Measurements from ENCODE around the gene MEF2C.

The MEF2C gene

DNA sequence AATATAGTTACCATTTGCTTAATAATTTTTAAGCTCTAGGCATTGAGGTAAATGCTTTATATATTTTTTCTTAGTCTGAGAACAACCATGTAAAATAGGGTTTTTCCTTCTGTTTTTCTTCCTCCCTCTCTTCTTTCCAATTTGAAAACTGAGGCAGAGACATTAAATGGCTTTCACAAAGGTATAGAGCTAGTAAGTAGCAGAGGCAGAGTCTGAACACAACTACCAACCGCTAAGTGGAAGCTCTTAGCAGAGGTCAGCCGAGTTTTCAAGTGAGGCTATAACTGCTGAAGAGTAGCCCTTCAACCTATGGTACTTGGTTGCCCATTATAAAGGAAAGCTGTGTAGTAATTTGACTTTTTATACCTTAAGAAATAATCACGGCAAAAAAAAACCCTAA is 187.1 kb downstream of the MEF2C start:
- TF ChIP-seq, protein P1, sequence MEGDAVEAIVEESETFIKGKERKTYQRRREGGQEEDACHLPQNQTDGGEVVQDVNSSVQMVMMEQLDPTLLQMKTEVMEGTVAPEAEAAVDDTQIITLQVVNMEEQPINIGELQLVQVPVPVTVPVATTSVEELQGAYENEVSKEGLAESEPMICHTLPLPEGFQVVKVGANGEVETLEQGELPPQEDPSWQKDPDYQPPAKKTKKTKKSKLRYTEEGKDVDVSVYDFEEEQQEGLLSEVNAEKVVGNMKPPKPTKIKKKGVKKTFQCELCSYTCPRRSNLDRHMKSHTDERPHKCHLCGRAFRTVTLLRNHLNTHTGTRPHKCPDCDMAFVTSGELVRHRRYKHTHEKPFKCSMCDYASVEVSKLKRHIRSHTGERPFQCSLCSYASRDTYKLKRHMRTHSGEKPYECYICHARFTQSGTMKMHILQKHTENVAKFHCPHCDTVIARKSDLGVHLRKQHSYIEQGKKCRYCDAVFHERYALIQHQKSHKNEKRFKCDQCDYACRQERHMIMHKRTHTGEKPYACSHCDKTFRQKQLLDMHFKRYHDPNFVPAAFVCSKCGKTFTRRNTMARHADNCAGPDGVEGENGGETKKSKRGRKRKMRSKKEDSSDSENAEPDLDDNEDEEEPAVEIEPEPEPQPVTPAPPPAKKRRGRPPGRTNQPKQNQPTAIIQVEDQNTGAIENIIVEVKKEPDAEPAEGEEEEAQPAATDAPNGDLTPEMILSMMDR (IDR thresholded peaks at IDR 0.05; ENCODE audit: extremely low read depth, missing control alignments) = no peak

DNA sequence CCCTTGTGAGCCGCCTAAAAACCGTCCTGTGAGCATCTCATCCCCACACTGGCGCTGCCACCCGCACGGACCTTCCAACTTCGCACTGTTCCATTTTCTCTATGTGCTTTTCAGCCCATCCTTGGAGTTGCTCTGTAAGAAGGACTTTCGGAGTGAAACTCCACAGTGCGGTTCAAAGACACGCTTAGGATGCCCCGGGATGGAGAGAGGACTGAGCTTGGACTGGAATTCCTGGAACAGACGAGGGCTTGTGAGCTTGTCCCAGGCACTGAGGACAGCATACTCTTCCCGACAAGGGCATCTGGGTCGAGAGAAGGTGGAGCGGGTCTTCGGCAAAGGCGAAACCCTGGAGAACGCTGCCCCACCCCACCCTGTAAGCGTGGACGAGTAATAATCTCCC is 187.8 kb downstream of the MEF2C start:
- TF ChIP-seq, protein P1 (IDR thresholded peaks at IDR 0.05; ENCODE audit: extremely low read depth, missing control alignments) = no peak
- DNase-seq (ENCODE audit: low spot score) = no peak

More for the DNA sequence above, 187.1 kb downstream of the MEF2C start:
- DNase-seq (ENCODE audit: low spot score) = no peak

DNA sequence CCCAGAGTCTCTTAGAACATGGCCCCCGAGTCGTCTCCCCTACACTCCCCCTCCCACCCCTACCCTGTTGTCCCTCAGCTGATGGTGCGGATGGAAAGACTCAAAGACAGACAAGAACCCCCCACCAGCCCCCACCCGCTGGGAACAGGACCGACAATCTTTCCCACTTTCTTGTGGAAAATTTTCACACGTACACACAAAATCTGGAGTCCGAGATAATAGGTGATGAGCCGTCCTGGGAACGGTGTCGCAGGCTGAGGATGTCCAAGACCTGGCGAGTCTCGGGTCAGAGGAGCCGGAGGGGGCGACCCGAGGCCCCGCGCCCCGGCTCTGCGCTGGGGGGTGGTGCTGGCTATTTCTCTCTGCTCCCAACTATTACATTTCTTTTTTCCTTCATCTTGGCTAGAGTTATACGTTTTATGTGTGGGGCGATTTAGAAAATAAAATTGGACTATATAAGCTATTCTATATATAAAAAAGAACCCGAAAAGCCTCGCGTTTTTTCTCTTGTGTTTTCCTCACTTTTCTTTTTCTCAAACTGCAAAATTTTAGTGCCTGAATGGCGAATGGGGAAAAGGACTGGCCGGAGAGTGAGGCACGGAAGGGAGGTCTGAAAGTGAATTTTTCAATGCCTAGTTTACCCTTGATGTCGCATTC is 188.8 kb downstream of the MEF2C start:
- TF ChIP-seq, protein P1 (IDR thresholded peaks at IDR 0.05; ENCODE audit: extremely low read depth, missing control alignments) = no peak
- no peak for DNase-seq (ENCODE audit: low spot score)

DNA sequence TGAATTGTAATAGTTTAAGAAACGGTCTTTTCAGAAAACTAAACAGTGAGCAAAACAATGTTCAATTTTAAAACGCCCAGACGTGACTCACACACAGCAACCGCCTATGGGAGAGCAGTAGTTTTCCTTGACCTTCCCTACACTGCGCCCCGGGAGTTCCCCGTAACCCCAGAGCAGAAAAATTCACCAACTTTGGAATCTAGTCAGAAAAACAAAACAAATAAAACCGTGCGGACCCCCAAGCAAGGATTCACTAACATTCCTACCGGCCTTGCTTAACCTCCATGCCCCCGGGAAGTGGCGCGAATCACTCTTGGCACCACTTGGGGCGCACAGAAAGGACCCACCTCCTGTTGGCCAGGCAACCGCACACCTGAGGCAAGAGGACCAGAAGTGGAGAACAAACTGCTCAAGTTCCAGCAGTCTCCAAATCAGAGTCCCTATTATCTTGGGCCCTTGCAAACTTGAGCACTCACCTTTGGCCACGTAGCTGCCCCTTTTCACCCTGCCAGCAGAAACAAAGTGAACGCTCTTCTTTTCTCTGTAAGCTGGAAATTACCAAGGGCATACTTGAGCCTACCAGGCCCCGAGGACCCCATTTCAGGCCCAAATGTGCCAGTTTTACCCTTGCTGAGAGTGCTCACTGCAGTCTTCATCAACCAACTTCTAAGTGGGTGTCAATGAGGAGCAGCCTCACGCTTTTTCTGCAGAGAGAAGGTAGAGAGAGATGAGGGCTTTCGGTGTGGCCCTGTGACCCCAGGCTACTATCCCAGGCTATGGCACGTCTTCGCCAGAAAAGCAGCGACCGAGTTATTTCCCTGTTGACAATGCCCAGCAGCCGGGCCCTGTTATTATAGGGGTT is 189.7 kb downstream of the MEF2C start:
- DNase-seq (ENCODE audit: low spot score) = no peak
- TF ChIP-seq, protein P1 (IDR thresholded peaks at IDR 0.05; ENCODE audit: extremely low read depth, missing control alignments) = no peak

DNA sequence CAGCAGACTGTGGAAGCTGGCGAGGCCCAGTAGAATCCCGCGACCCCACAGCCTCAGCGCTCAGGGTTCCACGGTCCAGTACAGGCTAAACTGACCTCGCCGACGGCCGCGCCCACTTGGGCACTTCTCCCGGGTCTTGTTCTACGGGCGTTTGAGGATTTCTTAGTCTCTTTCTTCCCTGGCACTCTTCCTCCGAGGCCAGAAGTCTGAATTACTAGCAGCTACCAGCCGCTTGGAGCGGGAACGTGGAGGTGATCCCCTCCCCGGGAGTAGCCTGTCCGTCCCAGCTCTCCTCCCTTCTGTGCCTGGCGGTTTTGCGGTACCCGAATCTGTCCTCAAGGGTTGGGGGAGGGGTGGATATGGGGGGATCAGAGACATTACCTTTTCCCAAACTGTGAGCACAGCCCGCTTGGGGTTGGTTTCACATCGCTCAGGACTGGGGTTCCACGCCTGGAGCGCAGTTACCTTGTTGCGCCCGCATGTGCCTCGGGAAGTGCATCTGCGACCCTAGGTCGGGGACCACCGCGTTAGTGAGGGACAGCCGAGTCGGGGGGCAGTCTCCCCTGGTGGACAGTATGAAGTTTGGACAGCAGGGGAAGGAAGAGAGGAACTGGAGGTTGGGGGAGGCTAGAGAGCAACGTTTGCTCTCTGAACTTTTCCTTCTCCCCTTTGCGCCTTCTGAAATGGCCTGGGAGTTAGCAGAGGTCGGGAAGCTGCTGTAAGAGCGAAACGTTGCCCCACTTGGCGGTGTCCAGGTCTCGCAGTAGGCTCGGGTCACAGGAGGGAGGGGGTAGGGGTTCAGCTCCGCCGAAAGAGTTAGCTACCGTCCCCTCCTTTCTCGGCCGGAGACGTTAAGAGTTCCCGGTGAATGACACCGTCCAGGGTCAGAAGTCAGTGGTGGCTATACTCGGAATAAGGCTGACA is 190.8 kb downstream of the MEF2C start:
- no peak for DNase-seq (ENCODE audit: low spot score)
- TF ChIP-seq, protein P1 (IDR thresholded peaks at IDR 0.05; ENCODE audit: extremely low read depth, missing control alignments) = no peak

DNA sequence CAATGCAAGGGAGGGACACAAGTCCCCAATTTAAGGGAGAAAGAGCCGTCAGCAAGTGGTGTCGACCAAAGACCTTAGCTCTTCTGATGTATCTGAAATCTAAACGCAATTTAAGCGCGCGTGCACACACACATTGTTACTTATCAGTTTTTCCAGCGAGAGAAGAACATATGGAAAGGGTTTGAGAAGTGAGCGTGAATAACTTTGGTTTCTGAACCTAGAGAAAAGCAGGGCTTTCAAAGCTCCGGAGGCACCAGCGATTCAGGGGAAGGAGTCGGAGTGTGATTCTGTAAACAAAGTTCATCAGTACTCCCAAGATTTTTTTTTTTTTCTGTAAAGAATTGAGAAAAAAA is 191.8 kb downstream of the MEF2C start:
- TF ChIP-seq, protein P1 (IDR thresholded peaks at IDR 0.05; ENCODE audit: extremely low read depth, missing control alignments) = no peak
- DNase-seq (ENCODE audit: low spot score) = no peak
